A549 (cell line): ENCODE data around the gene FKBP2. TPM values are rescaled to one million over a fixed set of nuclear protein-coding genes. Genes with fewer than 3 reads are reported as not detected.

Experiments used
- ATAC-seq, 2 experiments: fragments of 200-7000 bp in 1 of 2; fragments of >200 bp in 1 of 2; cut with Nextera tagmentation in 1 of 2; cut with Tn5 transposase in 1 of 2; 3 replicates each; pipeline versions ENCODE4 v1.8.0 to v1.9.1; 2018 to 2020; ENCODE audit warnings: mild to moderate bottlenecking in 1 of 2, moderate library complexity in 1 of 2
- CTCF ChIA-PET: fragments of 300-600 bp; sonication (Branson Sonifier 250); formaldehyde crosslinking; extraction: SDS; loops from one replicate; lab custom pipeline; 2021; ENCODE audit warnings: antibody characterized with exemption, inconsistent platforms; lab: Yijun Ruan, JAX
- POLR2A ChIA-PET: fragments of 350-600 bp; formaldehyde crosslinking; extraction: SDS; loops from one replicate; lab custom pipeline; 2021; ENCODE audit warnings: antibody characterized with exemption, inconsistent platforms; lab: Yijun Ruan, JAX
- DNase-seq, 2 experiments: peaks; one replicate each; pipeline versions ENCODE4 v3.0.0 to v3.0.0-alpha.2; 2011 to 2016; ENCODE audit warnings: low read depth in 1 of 2, low spot score in 1 of 2
- FAIRE-seq: peaks from 2 replicates; lab custom pipeline; 2011; peaks lifted over from hg19 to GRCh38; lab: Jason Lieb, UNC
- H3K27ac ChIP-seq, 2 experiments: fragments of >200 bp; sonication (Bioruptor Twin); formaldehyde crosslinking; 3 replicates each; pipeline ENCODE4 v1.5.1; 2016 to 2017
- H3K4me1 ChIP-seq: fragments of >200 bp; sonication (Bioruptor Twin); formaldehyde crosslinking; 3 replicates; pipeline ENCODE4 v1.6.1; 2016
- H3K4me2 ChIP-seq: fragments of >200 bp; sonication (Bioruptor Twin); formaldehyde crosslinking; 3 replicates; pipeline ENCODE4 v1.6.1; 2016
- H3K4me3 ChIP-seq: fragments of >200 bp; sonication (Bioruptor Twin); formaldehyde crosslinking; 3 replicates; pipeline ENCODE4 v1.5.1; 2016
- H3K9me3 ChIP-seq: fragments of >200 bp; sonication (Bioruptor Twin); formaldehyde crosslinking; 3 replicates; pipeline ENCODE4 v1.6.1; 2016
- CTCF ChIP-seq: fragments of >200 bp; sonication (Bioruptor Twin); formaldehyde crosslinking; IDR thresholded peaks from 3 replicates; pipeline ENCODE4 v1.5.1; 2016
- ELK1 ChIP-seq: fragments of 150-350 bp; IDR thresholded peaks from 2 replicates; pipeline ENCODE4 v1.6.1; 2014; ENCODE audit warnings: low read depth, mild to moderate bottlenecking, low read length
- FOSL2 ChIP-seq, 2 experiments: fragments of 450-650 bp in 1 of 2; fragments of >200 bp in 1 of 2; sonication (Bioruptor Twin) in 1 of 2; formaldehyde crosslinking; IDR thresholded peaks; 2 replicates each; pipeline versions ENCODE4 v1.5.0 to v1.6.1; 2016 to 2020; ENCODE audit warnings: mild to moderate bottlenecking in 1 of 2, moderate library complexity in 1 of 2
- HOXA7 ChIP-seq: fragments of 250-450 bp; sonication (Bioruptor Pico); IDR thresholded peaks from 2 replicates; pipeline ENCODE4 v1.5.0; 2020; ENCODE audit warnings: mild to moderate bottlenecking, moderate library complexity
- JUN ChIP-seq, 2 experiments: fragments of >200 bp; sonication (Bioruptor Twin); formaldehyde crosslinking; IDR thresholded peaks; 2 replicates in 1 of 2; 3 replicates in 1 of 2; pipeline ENCODE4 v1.6.1; 2016 to 2017
- ZC3H11A ChIP-seq: fragments of 450-650 bp; IDR thresholded peaks from 2 replicates; pipeline ENCODE4 v1.6.1; 2014; ENCODE audit warnings: antibody characterized with exemption, mild to moderate bottlenecking
- WGBS: methylation state at CpG from one replicate; pipeline ENCODE4 v1.1.6; 2017; ENCODE audit errors: missing lambda C conversion rate; 5-methylcytosine and 5-hydroxymethylcytosine counted together
- polyA plus RNA-seq, 4 experiments: library from polyadenylated mRNA; depleted of rRNA in 3 of 4; stranded (reverse); fragments of >200 nt; fragmentation: RNase III in 1 of 4; extraction: RNeasy Plus Mini Kit Qiagen cat#74134 plus additional on column Dnase treatment in 1 of 4; gene quantifications; 2 replicates in 3 of 4; 3 replicates in 1 of 4; pipeline ENCODE4 v1.2.3, GENCODE V29; 2011 to 2017

The FKBP2 gene
- polyA plus RNA-seq, 2 of the 4 experiments (the other 2 are of a cell fraction) = 40.5 to 131 TPM

DNA sequence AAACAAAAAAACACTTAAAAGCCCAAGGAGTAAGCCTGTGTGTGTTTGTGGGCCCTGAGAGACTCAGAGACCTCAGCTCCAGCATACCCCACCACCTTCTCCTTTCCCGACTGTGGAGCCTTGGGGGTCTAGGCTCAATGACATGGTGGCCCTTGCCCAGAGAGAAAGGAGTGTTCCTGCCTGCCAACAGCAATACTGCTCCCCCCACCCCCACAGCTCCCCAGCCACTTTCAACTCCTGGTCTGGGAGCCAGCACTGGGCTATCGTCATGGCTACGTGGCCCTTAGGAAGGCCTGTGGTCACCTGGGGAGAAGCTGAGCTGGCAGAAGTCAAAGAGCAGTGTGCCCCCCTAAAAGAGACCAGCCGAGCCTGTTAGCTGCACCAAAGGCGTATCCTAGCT is 3.2 kb downstream of the FKBP2 start (continued):
- TF ChIP-seq ELK1 = no peak

DNA sequence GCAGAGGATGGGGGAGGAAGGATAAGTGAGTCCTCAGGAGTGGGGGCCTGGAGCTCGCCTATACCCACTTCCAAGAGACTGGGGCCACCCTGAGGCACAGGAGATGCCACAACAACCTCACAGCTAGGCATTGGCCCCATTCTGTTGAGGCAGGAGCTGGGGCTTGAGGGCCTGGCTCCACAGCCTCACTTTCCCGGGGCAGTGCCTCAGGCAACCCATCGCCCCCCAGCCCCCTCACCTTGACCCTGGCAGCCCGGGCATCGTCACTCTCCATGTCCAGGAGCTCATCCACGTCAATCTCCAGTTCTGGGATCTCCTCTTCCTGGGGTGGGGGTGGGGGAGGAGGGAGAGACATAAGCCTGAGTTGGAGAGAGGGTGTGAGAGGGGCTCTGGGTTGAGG is 4.1 kb downstream of the FKBP2 start:
- peaks cover 43% of the 10 kb centered on the region for H3K4me1 ChIP-seq
- CTCF ChIA-PET = interaction anchor here (0.9 to 12.2 kb wide), 5 partner anchors 20 to 110 kb away, joined by 3 to 220 read pairs (median 6); partner anchors contain the start of genes CATSPERZ and ESRRA
- TF ChIP-seq JUN (IDR thresholded peaks at IDR 0.05) (0 out of 5 replicates have a peak, but pooled peaks of 1 of the 2 experiments have one; percentile 16), ZC3H11A (0 out of 2 replicates have a peak, but pooled peaks have one; percentile 9), FOSL2 (IDR thresholded peaks at IDR 0.05) (no peak), FOSL2 (CRISPR knock-in tag; IDR thresholded peaks at IDR 0.05) (no peak)
- TF ChIP-seq, all 56 proteins: peak for 2
- DNase-seq (no peak), ATAC-seq (no peak), FAIRE-seq (no peak)
- WGBS = 33% methylated on average over 4 of the region's 6 CpGs
- Histone ChIP-seq H3K9me3 (no peaks in the 10 kb centered on the region), H3K4me3 (peak overlapping the region; percentile 84), H3K27ac (peak overlapping the region; percentile 99 to 100), H3K4me2 (peak overlapping the region; percentile 100)
- POLR2A ChIA-PET = interaction anchor here (0.6 to 6.0 kb wide), 5 partner anchors 25 to 108 kb away, joined by 3 to 53 read pairs (median 10); partner anchors contain the start of genes ESRRA and STIP1

- ATAC-seq = no peak
- no peak for DNase-seq
- POLR2A ChIA-PET = interaction anchor here (0.6 to 6.0 kb wide), 7 partner anchors 25 to 107 kb away, joined by 3 to 53 read pairs (median 3); partner anchors contain the start of genes ESRRA and STIP1
Observed at GRCh38 chr11:64245401-64245796, 4.5 kb downstream of the FKBP2 start.

More at GRCh38 chr11:64245401-64245796, 4.5 kb downstream of the FKBP2 start:
- CTCF ChIA-PET = interaction anchor here (0.9 to 12.2 kb wide), 7 partner anchors 13 to 110 kb away, joined by 3 to 220 read pairs (median 6); partner anchors contain the start of genes BAD, CATSPERZ and ESRRA
- H3K4me3 ChIP-seq = peak overlapping the region; percentile 84
- TF ChIP-seq ELK1 (no peak), CTCF (no peak), HOXA7 (CRISPR knock-in tag) (0 out of 2 replicates have a peak, but pooled peaks have one; percentile 35)
- peaks cover 40% of the 10 kb centered on the region for H3K4me1 ChIP-seq
- WGBS = 0% methylated on average over 4 of the region's 6 CpGs
- FAIRE-seq = no peak
- no peaks in the 10 kb centered on the region for H3K9me3 ChIP-seq
- H3K27ac ChIP-seq = peak overlapping the region; percentile 99 to 100
- peak overlapping the region; percentile 100 for H3K4me2 ChIP-seq
